GM18951 (cell line): ENCODE measurements around the gene CSMD2.

ENCODE experiments used
- POLR2A ChIP-seq: IDR thresholded peaks from 4 replicates; pipeline ENCODE4 v1.6.1; 2011; ENCODE audit warnings: mild to moderate bottlenecking; ENCODE audit not compliant: insufficient read length, insufficient read depth; ENCODE audit errors: extremely low read depth
- in situ Hi-C: fragments of 300-500 bp; cut with MboI; formaldehyde crosslinking; loops from one replicate; pipeline ENCODE4 v1.12.0; 2022; ENCODE audit warnings: low sequenced_read_pairs, mixed read lengths, inconsistent platforms; ENCODE audit not compliant: unreplicated experiment

Gene CSMD2

DNA sequence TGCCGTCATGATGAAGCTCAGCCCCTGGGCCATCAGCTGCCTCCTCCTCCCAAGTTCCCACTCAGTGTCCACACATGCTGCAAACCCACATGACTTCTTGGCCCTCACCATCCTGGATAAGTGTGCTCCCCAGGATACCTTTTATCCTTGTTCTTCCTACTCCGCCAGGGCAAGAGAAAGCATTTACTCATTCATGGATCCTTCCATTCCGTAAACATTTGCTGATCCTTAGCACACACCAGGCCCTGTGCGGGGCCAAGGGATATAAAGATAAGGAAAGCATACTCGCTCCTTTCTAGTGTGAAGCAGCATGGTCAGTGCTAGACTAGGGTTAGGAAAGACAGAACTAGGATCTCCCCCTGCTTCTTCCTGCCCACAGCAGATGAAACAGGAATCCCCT is 423.3 kb downstream of the CSMD2 start:
- in situ Hi-C loops = no loop called here
- no peak for TF ChIP-seq POLR2A

DNA sequence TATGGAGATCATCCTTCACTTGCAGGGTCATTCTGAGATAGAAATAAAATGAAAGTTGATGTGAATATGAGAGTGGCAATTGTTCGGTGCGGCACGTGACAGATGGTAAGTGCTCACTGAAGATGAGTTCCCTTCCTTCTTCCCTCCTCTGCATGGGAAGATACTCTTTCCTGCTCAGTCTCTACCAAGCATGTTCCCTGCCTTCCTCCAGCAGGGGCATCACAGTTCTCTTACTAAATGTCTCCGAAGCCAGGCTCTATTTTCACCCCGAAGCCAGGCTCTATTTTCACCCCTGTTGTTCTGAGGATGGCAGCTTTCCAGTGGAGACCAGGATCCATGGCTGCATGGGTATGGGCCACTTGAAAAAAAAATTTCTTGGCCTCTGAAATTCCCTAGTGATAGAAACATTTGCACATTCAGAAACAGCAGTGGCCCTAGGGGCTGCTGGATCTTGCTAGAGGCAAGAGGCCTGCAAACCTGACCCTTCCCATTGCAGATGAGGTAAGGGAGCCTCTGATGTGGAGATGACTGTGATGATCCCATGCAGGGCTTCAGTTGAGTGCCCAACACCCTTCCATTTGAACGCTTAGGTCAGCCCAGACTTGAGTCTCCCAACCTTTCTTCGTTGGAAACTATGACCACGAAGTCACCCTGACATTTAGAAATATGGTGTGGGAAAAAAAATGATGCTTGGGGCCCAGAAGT is 424.8 kb downstream of the CSMD2 start:
- in situ Hi-C loops = no loop called here
- no peak for TF ChIP-seq POLR2A

DNA sequence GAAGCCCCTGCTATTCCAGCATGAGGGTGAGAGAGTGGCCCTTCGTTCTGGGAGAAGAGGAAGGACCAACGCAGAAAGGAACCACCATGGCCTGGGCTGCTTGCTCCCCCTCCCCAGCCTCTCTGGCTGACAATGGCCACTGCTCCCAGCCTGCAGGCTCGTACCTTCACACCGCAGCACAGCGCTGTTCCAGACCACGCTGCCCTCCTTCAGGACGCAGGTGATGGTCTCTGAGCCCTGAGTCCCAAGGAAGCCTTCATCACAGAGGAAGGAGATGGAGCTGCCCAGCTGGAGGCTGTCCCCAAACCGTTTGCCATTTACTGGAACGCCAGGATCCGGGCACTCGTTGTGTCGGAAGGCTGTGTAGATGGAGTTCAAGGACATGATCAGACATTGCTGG is 426.1 kb downstream of the CSMD2 start:
- in situ Hi-C loops = no loop called here
- no peak for TF ChIP-seq POLR2A

DNA sequence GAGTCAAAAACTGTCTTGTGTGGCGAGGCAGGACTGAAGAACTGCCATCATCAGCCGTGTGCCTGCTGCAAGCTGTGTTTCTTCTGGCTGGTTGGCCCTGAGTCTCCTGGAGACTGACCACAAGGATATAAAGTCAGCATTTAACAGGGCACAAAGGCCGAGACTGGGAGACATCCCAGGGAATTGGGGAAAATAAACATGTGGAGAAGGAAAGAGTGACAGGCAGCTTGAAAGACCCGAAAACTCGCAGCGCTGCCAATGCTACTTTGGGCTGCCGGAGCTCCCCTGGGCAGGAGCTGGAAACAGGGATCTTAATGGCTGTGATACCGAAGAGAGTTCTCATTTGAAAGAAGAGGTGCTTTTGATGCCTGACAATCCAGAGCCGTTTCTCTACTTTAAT is 426.5 kb downstream of the CSMD2 start:
- in situ Hi-C loops = no loop called here
- TF ChIP-seq POLR2A = no peak

GRCh38 chr1:33736496-33736895 is 428.5 kb downstream of the CSMD2 start:
- in situ Hi-C loops = no loop called here
- TF ChIP-seq POLR2A = no peak

- in situ Hi-C loops = no loop called here
- TF ChIP-seq POLR2A = no peak
Measured at GRCh38 chr1:33735624-33736023, 429.4 kb downstream of the CSMD2 start.

- in situ Hi-C loops = no loop called here
- TF ChIP-seq POLR2A = no peak
Measured at GRCh38 chr1:33727310-33727709, 437.7 kb downstream of the CSMD2 start.

DNA sequence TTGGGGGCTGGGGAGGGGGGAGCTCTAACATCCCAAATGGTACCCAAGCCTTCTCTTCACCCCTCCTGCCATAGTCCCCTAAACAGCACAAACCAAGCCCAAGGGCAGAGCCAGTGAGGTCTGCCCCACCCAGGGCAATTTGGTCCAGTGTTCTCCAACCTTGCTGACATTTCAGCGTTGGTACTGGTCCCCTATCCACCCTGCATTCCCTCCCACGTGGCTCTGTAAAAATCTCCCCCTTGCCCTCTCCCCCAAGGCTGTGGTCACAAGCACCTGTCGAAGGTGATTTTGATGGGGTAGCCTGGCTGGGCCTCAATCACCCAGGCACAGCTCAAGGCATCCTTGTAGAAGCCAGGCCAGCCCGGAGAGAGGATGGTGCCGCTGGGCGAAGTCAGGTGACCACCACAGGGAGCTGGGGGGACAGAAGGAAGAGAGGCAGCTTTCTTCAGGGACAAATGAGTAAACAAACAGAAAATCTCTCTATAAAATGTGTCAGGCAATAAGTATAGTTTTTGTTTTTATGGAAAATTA is 438.7 kb downstream of the CSMD2 start:
- no peak for TF ChIP-seq POLR2A
- in situ Hi-C loops = no loop called here

- no peak for TF ChIP-seq POLR2A
Measured at GRCh38 chr1:33725556-33726160, 439.4 kb downstream of the CSMD2 start.

GRCh38 chr1:33725037-33725436 is 440.0 kb downstream of the CSMD2 start:
- in situ Hi-C loops = no loop called here
- no peak for TF ChIP-seq POLR2A

More at GRCh38 chr1:33725556-33726160, 439.4 kb downstream of the CSMD2 start:
- in situ Hi-C loops = no loop called here

GRCh38 chr1:33724348-33724747 is 440.7 kb downstream of the CSMD2 start:
- in situ Hi-C loops = no loop called here
- no peak for TF ChIP-seq POLR2A

- TF ChIP-seq POLR2A = no peak
- in situ Hi-C loops = no loop called here
Measured at GRCh38 chr1:33723251-33723650, 441.8 kb downstream of the CSMD2 start.

- in situ Hi-C loops = no loop called here
- TF ChIP-seq POLR2A = no peak
Measured at GRCh38 chr1:33721301-33721815, 443.7 kb downstream of the CSMD2 start.
